ENCODE measurements around the gene DNAJA4. TPM values are rescaled to one million over a fixed set of nuclear protein-coding genes. Genes with fewer than 3 reads are reported as not detected.

DNAJA4 gene
- total and polyA plus RNA-seq, 5 experiments from 2014 or later, result 7.9 to 55.1 (median 15.6) TPM

- Mint-ChIP-seq H3K4me1 (no peaks in the 10 kb centered on the region), H3K9me3 (no peaks in the 10 kb centered on the region), H3K4me3 (no peak overlapping the region), H3K36me3 (no peaks in the 10 kb centered on the region), H3K27me3 (peaks cover 0 to 5% (median 0%) of the 10 kb centered on the region in 5 donors), H3K27ac (no peak overlapping the region)
- no peak for ATAC-seq
- DNase-seq, result no peak
- POLR2A ChIA-PET, result no interaction called here
These were observed 16.5 kb upstream of the DNAJA4 start for GRCh38 chr15:78247911-78248310.

DNA sequence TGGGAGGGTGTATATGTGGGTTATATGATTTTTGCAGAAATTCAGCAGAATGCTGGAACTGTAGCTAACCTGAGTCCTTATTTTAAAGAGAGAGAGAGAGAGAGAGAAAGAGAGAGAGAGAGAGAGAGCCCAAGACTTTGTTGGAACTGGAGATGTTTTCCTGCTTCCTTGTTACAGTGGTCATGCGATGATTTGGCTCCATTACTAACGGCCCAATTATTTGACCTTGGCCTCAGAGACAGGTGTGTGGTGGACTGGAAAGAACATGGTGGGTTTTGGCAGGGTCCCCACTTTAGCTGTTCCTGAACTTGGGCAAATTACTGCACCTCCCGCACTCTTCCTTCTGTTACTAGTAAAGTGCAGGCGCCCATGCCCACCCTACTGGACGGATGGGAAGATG lies 15.2 kb upstream of the DNAJA4 start:
- no peaks in the 10 kb centered on the region for H3K9me3 Mint-ChIP-seq
- POLR2A ChIA-PET, result interaction anchor here (1.2 kb wide), 1 partner anchor 15 kb away, joined by 6 read pairs; the partner anchor contains the start of gene DNAJA4
- peaks cover 0 to 5% (median 0%) of the 10 kb centered on the region in 5 donors for H3K27me3 Mint-ChIP-seq
- no peak overlapping the region for H3K27ac Mint-ChIP-seq
- DNase-seq, result no peak
- H3K36me3 Mint-ChIP-seq, result no peaks in the 10 kb centered on the region
- no peak overlapping the region for H3K4me3 Mint-ChIP-seq
- H3K4me1 Mint-ChIP-seq, result no peaks in the 10 kb centered on the region
- no peak for ATAC-seq

- H3K36me3 Mint-ChIP-seq, result no peaks in the 10 kb centered on the region
- no peak for DNase-seq
- no peak overlapping the region for H3K27ac Mint-ChIP-seq
- H3K4me1 Mint-ChIP-seq, result no peaks in the 10 kb centered on the region
- H3K4me3 Mint-ChIP-seq, result no peak overlapping the region
- H3K27me3 Mint-ChIP-seq, result peaks cover 0 to 5% (median 0%) of the 10 kb centered on the region in 5 donors
- H3K9me3 Mint-ChIP-seq, result no peaks in the 10 kb centered on the region
- POLR2A ChIA-PET, result no interaction called here
- ATAC-seq, result no peak
These were observed 13.2 kb upstream of the DNAJA4 start for GRCh38 chr15:78251136-78251535.

DNA sequence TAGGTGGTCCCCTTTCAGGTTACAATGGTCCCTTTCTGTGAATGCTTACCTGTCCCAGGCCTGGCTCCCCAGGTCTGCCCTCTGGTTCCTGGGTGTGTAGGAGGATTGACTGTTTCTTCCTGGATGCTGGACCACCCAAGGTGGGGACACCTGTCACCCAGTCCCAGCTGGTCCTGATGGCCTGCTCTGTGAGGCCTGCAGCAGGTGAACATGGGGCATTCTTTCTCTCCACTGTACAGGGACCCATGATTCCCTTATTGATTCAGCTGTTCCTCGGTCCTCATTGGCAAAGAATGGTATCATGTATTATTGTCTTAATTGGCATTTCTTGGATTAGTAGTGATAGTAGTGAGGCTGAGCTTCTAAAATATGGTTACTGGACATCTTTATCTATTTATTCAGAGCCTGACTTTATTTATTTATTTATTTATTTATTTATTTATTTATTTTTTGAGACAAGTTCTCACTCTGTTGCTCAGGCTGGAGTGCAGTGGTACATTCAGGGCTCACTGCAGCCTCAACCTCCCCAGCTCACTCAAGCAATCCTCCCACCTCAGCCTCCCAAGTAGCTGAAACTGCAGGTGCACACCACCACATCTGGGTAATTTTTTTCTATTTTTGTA lies 8.8 kb upstream of the DNAJA4 start:
- POLR2A ChIA-PET, result no interaction called here

GRCh38 chr15:78256044-78256437 lies 8.3 kb upstream of the DNAJA4 start:
- Mint-ChIP-seq H3K4me1 (no peaks in the 10 kb centered on the region), H3K9me3 (no peaks in the 10 kb centered on the region), H3K27me3 (peaks cover 0 to 5% (median 0%) of the 10 kb centered on the region in 5 donors), H3K4me3 (no peak overlapping the region), H3K27ac (no peak overlapping the region), H3K36me3 (no peaks in the 10 kb centered on the region)
- POLR2A ChIA-PET, result no interaction called here
- no peak for ATAC-seq
- no peak for DNase-seq

More for the DNA sequence above, 8.8 kb upstream of the DNAJA4 start:
- Mint-ChIP-seq H3K9me3 (no peaks in the 10 kb centered on the region), H3K4me3 (no peak overlapping the region), H3K27ac (no peak overlapping the region), H3K27me3 (peaks cover 0 to 5% (median 0%) of the 10 kb centered on the region in 5 donors), H3K36me3 (no peaks in the 10 kb centered on the region), H3K4me1 (no peaks in the 10 kb centered on the region)
- ATAC-seq (no peak), DNase-seq (no peak)

GRCh38 chr15:78257681-78258080 lies 6.7 kb upstream of the DNAJA4 start:
- POLR2A ChIA-PET, result interaction anchor here (1.0 kb wide), 1 partner anchor 33 kb away, joined by 3 read pairs; no protein-coding TSS in a partner anchor
- H3K4me3 Mint-ChIP-seq, result no peak overlapping the region
- no peaks in the 10 kb centered on the region for H3K27me3 Mint-ChIP-seq
- no peak for ATAC-seq
- no peaks in the 10 kb centered on the region for H3K4me1 Mint-ChIP-seq
- H3K36me3 Mint-ChIP-seq, result no peaks in the 10 kb centered on the region
- H3K27ac Mint-ChIP-seq, result no peak overlapping the region
- no peaks in the 10 kb centered on the region for H3K9me3 Mint-ChIP-seq
- DNase-seq, result no peak

DNA sequence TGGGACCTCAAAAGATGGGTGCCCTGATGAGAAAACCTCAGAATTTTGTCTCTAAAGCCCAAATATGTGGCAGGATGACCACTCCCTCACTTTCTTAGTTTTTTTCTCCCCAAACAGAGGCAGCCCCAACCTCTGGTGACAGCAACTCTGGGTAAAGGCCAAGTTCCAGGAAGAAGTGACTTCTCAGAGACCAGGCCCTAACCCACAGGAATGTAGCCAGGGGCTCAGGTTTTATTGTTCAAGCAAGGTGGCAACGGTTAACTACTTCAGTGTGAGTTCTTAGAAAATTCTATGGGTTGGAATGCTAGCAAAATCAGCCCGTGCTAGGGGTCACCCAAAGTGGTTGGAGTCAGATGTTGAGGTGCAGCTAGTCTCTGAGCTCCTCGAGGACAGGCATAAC lies 5.1 kb upstream of the DNAJA4 start:
- Mint-ChIP-seq H3K36me3 (no peaks in the 10 kb centered on the region), H3K4me1 (no peaks in the 10 kb centered on the region), H3K9me3 (no peaks in the 10 kb centered on the region), H3K27ac (no peak overlapping the region), H3K4me3 (no peak overlapping the region), H3K27me3 (no peaks in the 10 kb centered on the region)
- no peak for DNase-seq
- POLR2A ChIA-PET, result interaction anchor here (1.0 kb wide), 1 partner anchor 25 kb away, joined by 3 read pairs; no protein-coding TSS in a partner anchor
- ATAC-seq, result no peak

GRCh38 chr15:78260489-78260888 lies 3.9 kb upstream of the DNAJA4 start:
- peak overlapping the region in 1 of 10 donors; percentile 3 for H3K27ac Mint-ChIP-seq
- POLR2A ChIA-PET, result no interaction called here
- H3K27me3 Mint-ChIP-seq, result no peaks in the 10 kb centered on the region
- DNase-seq, result no peak
- H3K36me3 Mint-ChIP-seq, result no peaks in the 10 kb centered on the region
- ATAC-seq, result no peak
- no peak overlapping the region for H3K4me3 Mint-ChIP-seq
- H3K4me1 Mint-ChIP-seq, result peaks cover 2 to 9% (median 6%) of the 10 kb centered on the region in 4 donors
- H3K9me3 Mint-ChIP-seq, result no peaks in the 10 kb centered on the region

GRCh38 chr15:78261062-78261461 lies 3.3 kb upstream of the DNAJA4 start:
- H3K36me3 Mint-ChIP-seq, result no peaks in the 10 kb centered on the region
- no peaks in the 10 kb centered on the region for H3K27me3 Mint-ChIP-seq
- no peaks in the 10 kb centered on the region for H3K9me3 Mint-ChIP-seq
- DNase-seq, result no peak
- H3K27ac Mint-ChIP-seq, result peak overlapping the region in 2 of 10 donors; percentile 11 to 35
- POLR2A ChIA-PET, result no interaction called here
- peaks cover 7 to 15% (median 12%) of the 10 kb centered on the region in 4 donors for H3K4me1 Mint-ChIP-seq
- no peak for ATAC-seq
- no peak overlapping the region for H3K4me3 Mint-ChIP-seq

DNA sequence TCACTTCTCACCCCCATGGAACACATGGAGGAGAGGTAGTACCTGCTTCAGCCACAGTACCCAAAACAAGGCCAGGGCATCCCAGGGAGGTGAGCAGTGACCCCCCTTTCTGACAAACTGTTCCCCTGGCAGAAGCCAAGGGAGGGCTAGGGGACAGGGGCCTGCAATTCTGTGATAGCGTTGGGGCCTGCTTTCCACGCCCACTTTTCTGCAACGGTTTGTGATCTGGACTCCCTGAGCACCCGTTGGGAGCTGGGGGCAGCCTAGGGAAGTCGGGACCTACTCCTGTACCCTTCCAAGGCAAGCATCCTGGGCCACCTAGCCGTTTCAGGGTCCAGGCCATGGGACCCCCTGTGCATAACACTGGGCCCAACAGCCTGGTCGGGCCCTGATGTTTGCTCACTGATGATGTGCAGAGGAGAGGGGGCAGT lies 996 bp upstream of the DNAJA4 start:
- POLR2A ChIA-PET, result interaction anchor here (0.7 to 1.0 kb wide), 2 partner anchors 36 to 446 kb away, joined by 3 to 4 read pairs; partner anchors contain the start of gene SKIC8
- H3K27ac Mint-ChIP-seq, result peak overlapping the region; percentile 76 to 89 (median 82)
- no peaks in the 10 kb centered on the region for H3K27me3 Mint-ChIP-seq
- DNase-seq, result no peak
- no peak for ATAC-seq
- H3K4me3 Mint-ChIP-seq, result peak overlapping the region; percentile 39 to 83 (median 67)
- H3K9me3 Mint-ChIP-seq, result no peaks in the 10 kb centered on the region
- H3K4me1 Mint-ChIP-seq, result peaks cover 15 to 33% (median 28%) of the 10 kb centered on the region in 4 donors
- H3K36me3 Mint-ChIP-seq, result no peaks in the 10 kb centered on the region

DNA sequence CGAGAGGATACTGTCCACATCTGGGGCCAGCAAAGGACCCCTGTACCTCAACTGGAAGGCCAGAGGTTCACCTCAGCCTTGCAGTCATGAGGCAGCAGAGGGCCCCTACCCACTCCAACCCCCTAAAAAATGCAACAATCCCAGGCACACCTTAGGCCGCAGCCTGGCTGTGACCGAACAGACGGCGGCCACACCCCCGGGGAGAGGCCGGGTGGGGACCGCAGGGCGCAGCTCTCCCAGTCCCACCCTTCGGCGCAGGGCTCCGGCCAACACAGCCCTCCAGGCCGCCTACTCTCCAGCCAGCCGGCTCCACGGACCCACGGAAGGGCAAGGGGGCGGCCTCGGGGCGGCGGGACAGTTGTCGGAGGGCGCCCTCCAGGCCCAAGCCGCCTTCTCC lies 457 bp upstream of the DNAJA4 start:
- peak overlapping the region; percentile 39 to 92 (median 72) for H3K4me3 Mint-ChIP-seq
- ATAC-seq (no peak), DNase-seq (no peak)
- H3K4me1 Mint-ChIP-seq, result peaks cover 19 to 38% (median 30%) of the 10 kb centered on the region in 4 donors
- H3K27me3 Mint-ChIP-seq, result no peaks in the 10 kb centered on the region
- peak overlapping the region; percentile 62 to 98 (median 82) for H3K27ac Mint-ChIP-seq
- POLR2A ChIA-PET, result interaction anchor here (1.2 to 3.3 kb wide), 5 partner anchors 10 to 174 kb away, joined by 4 to 53 read pairs (median 6); partner anchors contain the start of genes IREB2 and SKIC8
- H3K36me3 Mint-ChIP-seq, result peaks cover 0 to 3% (median 0%) of the 10 kb centered on the region in 3 donors
- H3K9me3 Mint-ChIP-seq, result no peaks in the 10 kb centered on the region

DNA sequence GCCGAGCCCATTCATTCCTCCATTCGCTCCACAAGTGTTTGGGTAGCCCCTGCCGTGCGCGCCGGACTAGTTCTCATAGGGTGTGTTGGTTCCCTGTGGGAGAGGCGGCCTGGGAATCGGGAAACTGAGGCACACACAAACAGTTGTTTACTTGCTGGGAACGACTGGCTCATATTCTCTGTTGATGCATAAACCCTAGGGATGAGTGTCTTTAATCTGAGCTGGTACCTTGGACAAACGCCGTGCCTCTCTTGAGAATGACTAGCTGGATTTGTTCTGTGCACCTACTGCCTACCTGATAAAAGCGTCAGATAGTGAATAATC lies 737 bp downstream of the DNAJA4 start:
- ATAC-seq (no peak), DNase-seq (no peak)
- H3K27me3 Mint-ChIP-seq, result no peaks in the 10 kb centered on the region
- POLR2A ChIA-PET, result interaction anchor here (0.6 to 3.3 kb wide), 12 partner anchors 8 to 1322 kb away, joined by 3 to 53 read pairs (median 5); partner anchors contain the start of genes CIB2, IDH3A, IREB2 and SKIC8
- peak overlapping the region; percentile 80 to 98 (median 94) for H3K27ac Mint-ChIP-seq
- no peaks in the 10 kb centered on the region for H3K9me3 Mint-ChIP-seq
- peaks cover 0 to 6% (median 0%) of the 10 kb centered on the region in 3 donors for H3K36me3 Mint-ChIP-seq
- H3K4me3 Mint-ChIP-seq, result peak overlapping the region; percentile 84 to 94 (median 90)
- H3K4me1 Mint-ChIP-seq, result peaks cover 21 to 42% (median 33%) of the 10 kb centered on the region in 4 donors

DNA sequence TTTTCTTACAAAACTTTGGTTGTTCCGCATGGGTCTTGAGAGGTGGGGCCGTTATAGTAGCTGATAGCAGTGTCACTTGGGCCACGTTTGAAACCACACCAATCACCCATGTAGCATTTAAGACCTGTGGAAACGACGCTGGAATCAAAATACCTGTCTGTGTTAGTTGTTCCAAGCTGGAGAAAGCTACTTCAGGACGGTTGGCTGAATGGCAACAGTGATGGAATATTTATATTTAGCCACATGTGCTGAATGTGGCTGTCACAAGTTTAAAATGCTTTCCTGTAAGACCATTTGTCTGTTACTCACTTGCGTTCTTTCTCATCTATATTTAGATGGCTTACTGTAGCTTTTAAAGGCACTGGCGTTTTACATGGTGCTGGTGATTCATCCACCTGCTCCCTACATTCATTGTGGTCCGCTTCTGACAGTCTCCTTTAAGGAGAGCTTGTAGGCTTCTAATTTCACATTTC lies 1.4 kb downstream of the DNAJA4 start:
- H3K4me1 Mint-ChIP-seq, result peaks cover 24 to 48% (median 33%) of the 10 kb centered on the region in 4 donors
- H3K27ac Mint-ChIP-seq, result peak overlapping the region in 9 of 10 donors; percentile 91 to 98 (median 95)
- ATAC-seq (no peak), DNase-seq (no peak)
- POLR2A ChIA-PET, result interaction anchor here (0.6 to 3.3 kb wide), 7 partner anchors 10 to 264 kb away, joined by 3 to 53 read pairs (median 6); partner anchors contain the start of genes CIB2, IREB2 and SKIC8
- peaks cover 0 to 11% (median 0%) of the 10 kb centered on the region in 3 donors for H3K36me3 Mint-ChIP-seq
- H3K4me3 Mint-ChIP-seq, result peak overlapping the region; percentile 84 to 94 (median 90)
- H3K9me3 Mint-ChIP-seq, result no peaks in the 10 kb centered on the region
- no peaks in the 10 kb centered on the region for H3K27me3 Mint-ChIP-seq
